H1 (cell line): ENCODE results near the gene TTC9. TPM values are rescaled to one million over a fixed set of nuclear protein-coding genes. Genes with fewer than 3 reads are reported as not detected.
A peak's percentile ranks its signal among the peaks of the same experiment; 100 is the strongest.

Source experiments
- CTCF ChIA-PET: fragments of 300-600 bp; sonication (Branson Sonifier 250); formaldehyde crosslinking; loops from one replicate; lab custom pipeline; 2021; ENCODE audit not compliant: partially characterized antibody; lab: Charles Lee
- POLR2A ChIA-PET: fragments of 300-600 bp; sonication (Branson Sonifier 250); formaldehyde crosslinking; loops from one replicate; lab custom pipeline; 2021; ENCODE audit warnings: inconsistent platforms; ENCODE audit not compliant: partially characterized antibody; lab: Charles Lee
- DNase-seq, 2 experiments: peaks; one replicate each; pipeline versions ENCODE4 v3.0.0 to v3.0.0-alpha.2; 2010 to 2022; ENCODE audit warnings: low spot score in 2 of 2, low read depth in 1 of 2, mixed read lengths in 1 of 2
- FAIRE-seq: peaks from 2 replicates; lab custom pipeline; 2011; peaks lifted over from hg19 to GRCh38; lab: Jason Lieb, UNC
- H2AFZ ChIP-seq: 2 replicates; pipeline ENCODE4 v1.8.1; 2012; ENCODE audit warnings: low read length, inconsistent platforms
- H2AK5ac ChIP-seq: 2 replicates; pipeline ENCODE4 v1.6.1; 2013; ENCODE audit warnings: low read depth, low read length
- H2BK120ac ChIP-seq: replicated peaks from 2 replicates; pipeline ENCODE3; 2013; ENCODE audit warnings: low read depth, low read length, inconsistent platforms
- H2BK12ac ChIP-seq: 2 replicates; pipeline ENCODE4 v1.6.1; 2013; ENCODE audit warnings: low read depth, low read length
- H2BK15ac ChIP-seq: 2 replicates; pipeline ENCODE4 v1.6.1; 2013; ENCODE audit warnings: low read length
- H2BK20ac ChIP-seq: 2 replicates; pipeline ENCODE4 v1.6.1; 2013; ENCODE audit warnings: low read length
- H2BK5ac ChIP-seq: 2 replicates; pipeline ENCODE4 v1.6.1; 2013; ENCODE audit warnings: low read depth, low read length
- H3K14ac ChIP-seq: 2 replicates; pipeline ENCODE4 v1.6.1; 2013; ENCODE audit warnings: inconsistent platforms; ENCODE audit not compliant: insufficient read length
- H3K18ac ChIP-seq: 2 replicates; pipeline ENCODE4 v1.6.1; 2013; ENCODE audit warnings: low read length; ENCODE audit errors: extremely low read depth
- H3K23ac ChIP-seq: 2 replicates; pipeline ENCODE4 v1.6.1; 2013; ENCODE audit warnings: inconsistent platforms; ENCODE audit not compliant: insufficient read length
- H3K23me2 ChIP-seq: 2 replicates; pipeline ENCODE4 v1.6.1; 2013; ENCODE audit warnings: low read depth, low read length
- H3K27ac ChIP-seq: 2 replicates; pipeline ENCODE4 v1.6.1; 2011; ENCODE audit warnings: low read depth, low read length, inconsistent platforms
- H3K27me3 ChIP-seq, 4 experiments: replicated peaks in 1 of 4; 1 replicate in 1 of 4; 2 replicates in 3 of 4; pipeline versions ENCODE4 v1.6.1 to v1.8.1; 2011 to 2013; ENCODE audit warnings: low read length in 3 of 4, mild to moderate bottlenecking in 3 of 4, inconsistent platforms in 2 of 4, mixed read lengths in 2 of 4, moderate library complexity in 1 of 4; ENCODE audit not compliant: control insufficient read depth in 3 of 4, insufficient read depth in 3 of 4; ENCODE audit errors: extremely low read depth in 1 of 4
- H3K36me3 ChIP-seq, 4 experiments: 2 replicates each; pipeline versions ENCODE4 v1.6.1 to v1.8.1; 2011 to 2013; ENCODE audit warnings: mild to moderate bottlenecking in 4 of 4, low read length in 3 of 4, moderate library complexity in 2 of 4, control low read depth in 1 of 4, inconsistent platforms in 1 of 4; ENCODE audit not compliant: insufficient read depth in 4 of 4, control insufficient read depth in 2 of 4
- H3K4ac ChIP-seq: replicated peaks from 2 replicates; pipeline ENCODE3; 2013; ENCODE audit warnings: low read length, low read depth, mixed read lengths, inconsistent platforms; ENCODE audit not compliant: insufficient read length
- H3K4me1 ChIP-seq, 4 experiments: replicated peaks in 1 of 4; 1 replicate in 1 of 4; 2 replicates in 3 of 4; pipeline versions ENCODE4 v1.6.1 to v1.8.1; 2011 to 2013; ENCODE audit warnings: low read length in 3 of 4, inconsistent platforms in 2 of 4, mixed read lengths in 1 of 4; ENCODE audit not compliant: insufficient read depth in 4 of 4, control insufficient read depth in 3 of 4
- H3K4me2 ChIP-seq, 2 experiments: 2 replicates each; pipeline versions ENCODE4 v1.6.1 to v1.8.1; 2011 to 2013; ENCODE audit warnings: low read depth in 2 of 2, low read length in 2 of 2, control low read depth in 1 of 2, inconsistent platforms in 1 of 2, mild to moderate bottlenecking in 1 of 2; ENCODE audit not compliant: insufficient read depth in 1 of 2
- H3K4me3 ChIP-seq, 4 experiments: fragments of 200-600, 300-600 bp in 1 of 4; sonication (generic), shearing (Covaris generic), sonication (Bioruptor Twin) in 1 of 4; 2 replicates each; pipeline versions ENCODE4 v1.5.1 to v1.8.1; 2011 to 2016; ENCODE audit warnings: low read length in 4 of 4, low read depth in 3 of 4, control low read depth in 2 of 4, inconsistent platforms in 2 of 4, mild to moderate bottlenecking in 2 of 4, mixed read lengths in 1 of 4, moderate library complexity in 1 of 4; ENCODE audit not compliant: insufficient read depth in 2 of 4; ENCODE audit errors: extremely low read depth in 1 of 4
- H3K56ac ChIP-seq: replicated peaks from 2 replicates; pipeline ENCODE3; 2013; ENCODE audit warnings: low read depth, mild to moderate bottlenecking, mixed read lengths, low read length, inconsistent platforms; ENCODE audit not compliant: insufficient read length
- H3K79me1 ChIP-seq: 2 replicates; pipeline ENCODE4 v1.6.1; 2013; ENCODE audit warnings: low read depth, low read length, control low read depth
- H3K79me2 ChIP-seq, 2 experiments: 2 replicates each; pipeline versions ENCODE4 v1.6.1 to v1.8.1; 2012 to 2013; ENCODE audit warnings: low read length in 2 of 2, mild to moderate bottlenecking in 2 of 2, inconsistent platforms in 1 of 2; ENCODE audit not compliant: insufficient read depth in 2 of 2, control insufficient read depth in 1 of 2
- H3K9ac ChIP-seq, 4 experiments: replicated peaks in 1 of 4; 1 replicate in 1 of 4; 2 replicates in 3 of 4; pipeline versions ENCODE4 v1.6.1 to v1.8.1; 2011 to 2013; ENCODE audit warnings: low read depth in 3 of 4, low read length in 3 of 4, control low read depth in 2 of 4, mild to moderate bottlenecking in 2 of 4, moderate library complexity in 2 of 4, inconsistent platforms in 1 of 4; ENCODE audit errors: extremely low read depth in 1 of 4
- H3K9me3 ChIP-seq, 2 experiments: 2 replicates each; pipeline versions ENCODE4 v1.6.1 to v1.8.1; 2012 to 2013; ENCODE audit warnings: mild to moderate bottlenecking in 2 of 2, moderate library complexity in 2 of 2, control low read depth in 1 of 2, inconsistent platforms in 1 of 2, low read depth in 1 of 2, low read length in 1 of 2, mixed read lengths in 1 of 2; ENCODE audit not compliant: insufficient read depth in 2 of 2
- H4K20me1 ChIP-seq, 2 experiments: replicated peaks in 1 of 2; 2 replicates each; pipeline versions ENCODE3 to v1.8.1; 2011 to 2013; ENCODE audit warnings: inconsistent platforms in 2 of 2, low read length in 2 of 2, mild to moderate bottlenecking in 1 of 2; ENCODE audit not compliant: insufficient read depth in 2 of 2, control insufficient read depth in 1 of 2
- H4K5ac ChIP-seq: 2 replicates; pipeline ENCODE4 v1.6.1; 2013; ENCODE audit warnings: low read length, low read depth, mixed read lengths, inconsistent platforms; ENCODE audit not compliant: insufficient read length
- H4K8ac ChIP-seq: 2 replicates; pipeline ENCODE4 v1.8.0; 2013; ENCODE audit warnings: mild to moderate bottlenecking, moderate library complexity, low read length, inconsistent platforms; ENCODE audit not compliant: insufficient read depth; ENCODE audit errors: extremely low read depth
- H4K91ac ChIP-seq: replicated peaks from 2 replicates; pipeline ENCODE3; 2013; ENCODE audit warnings: low read length, mixed read lengths, inconsistent platforms; ENCODE audit not compliant: insufficient read length
- BRCA1 ChIP-seq: IDR thresholded peaks from 2 replicates; pipeline ENCODE4 v1.6.1; 2012; ENCODE audit warnings: low read depth, low read length, improper control_type of control experiment
- CBX8 ChIP-seq: fragments of 300-800, 300-1000 bp; sonication (generic); IDR thresholded peaks from 2 replicates; pipeline ENCODE4 v1.7.1; 2016; ENCODE audit warnings: low read depth, low read length, borderline replicate concordance
- CEBPB ChIP-seq: IDR thresholded peaks from 2 replicates; pipeline ENCODE4 v1.6.1; 2012; ENCODE audit warnings: low read depth, low read length
- CHD1 ChIP-seq: IDR thresholded peaks from 2 replicates; pipeline ENCODE4 v1.6.1; 2012; ENCODE audit warnings: low read depth, low read length, improper control_type of control experiment
- E2F6 ChIP-seq: IDR thresholded peaks from 2 replicates; pipeline ENCODE4 v1.6.1; 2012; ENCODE audit warnings: inconsistent platforms
- EZH2 ChIP-seq: fragments of 200-600 bp; sonication (generic); IDR thresholded peaks from 2 replicates; pipeline ENCODE4 v1.7.1; 2012; ENCODE audit warnings: low read depth, mild to moderate bottlenecking, moderate library complexity, low read length, inconsistent platforms; ENCODE audit not compliant: severe bottlenecking
- GTF2F1 ChIP-seq: IDR thresholded peaks from 2 replicates; pipeline ENCODE4 v1.6.1; 2012; ENCODE audit warnings: low read depth, low read length, improper control_type of control experiment, borderline replicate concordance
- POLR2AphosphoS5 ChIP-seq: IDR thresholded peaks from 2 replicates; pipeline ENCODE4 v1.6.1; 2011; ENCODE audit warnings: low read depth, low read length
- POU5F1 ChIP-seq: IDR thresholded peaks from 2 replicates; pipeline ENCODE4 v1.6.1; 2011; ENCODE audit warnings: low read depth, mild to moderate bottlenecking, low read length, moderate library complexity
- USF2 ChIP-seq: IDR thresholded peaks from 2 replicates; pipeline ENCODE4 v1.6.1; 2011; ENCODE audit warnings: low read length, improper control_type of control experiment
- WGBS, 2 experiments: shearing (Covaris generic) in 1 of 2; methylation state at CpG; one replicate each; pipeline versions ENCODE4 v1.1.6 to v1.1.7; 2013 to 2015; ENCODE audit warnings: low lambda C conversion rate in 2 of 2, mixed read lengths in 2 of 2, inconsistent platforms in 1 of 2, low coverage in 1 of 2, missing lambda C conversion rate in 1 of 2; ENCODE audit not compliant: insufficient replicate concordance in 2 of 2, insufficient coverage in 1 of 2, insufficient read length in 1 of 2; ENCODE audit errors: extremely low coverage in 1 of 2, missing lambda C conversion rate in 1 of 2; 5-methylcytosine and 5-hydroxymethylcytosine counted together
- polyA plus RNA-seq, 7 experiments: library from polyadenylated mRNA; depleted of rRNA in 3 of 7; stranded (reverse) in 5 of 7; unstranded in 2 of 7; fragments of >200 nt in 5 of 7; fragments of 200-250 nt in 2 of 7; gene quantifications; 1 replicate in 5 of 7; 2 replicates in 1 of 7; 4 replicates in 1 of 7; pipeline versions ENCODE4 v1.2.1 to v1.2.3, GENCODE V29; 2011 to 2013; ENCODE audit warnings: missing spikeins in 2 of 7, mixed read lengths in 2 of 7
- total RNA-seq: library from RNA; stranded (reverse); fragmentation: NEBNext Ultra II Directional; extraction: Animal tissue kit (Norgen Biotek cat#: 25700); gene quantifications from 2 replicates; pipeline ENCODE4 v1.2.1, GENCODE V29; 2021

TTC9 gene
- total and polyA plus RNA-seq, 2 of the 8 experiments (the other 6 are each of a cell fraction or from before 2014, with no cell fraction given): 21.0 to 29.5 TPM

DNA sequence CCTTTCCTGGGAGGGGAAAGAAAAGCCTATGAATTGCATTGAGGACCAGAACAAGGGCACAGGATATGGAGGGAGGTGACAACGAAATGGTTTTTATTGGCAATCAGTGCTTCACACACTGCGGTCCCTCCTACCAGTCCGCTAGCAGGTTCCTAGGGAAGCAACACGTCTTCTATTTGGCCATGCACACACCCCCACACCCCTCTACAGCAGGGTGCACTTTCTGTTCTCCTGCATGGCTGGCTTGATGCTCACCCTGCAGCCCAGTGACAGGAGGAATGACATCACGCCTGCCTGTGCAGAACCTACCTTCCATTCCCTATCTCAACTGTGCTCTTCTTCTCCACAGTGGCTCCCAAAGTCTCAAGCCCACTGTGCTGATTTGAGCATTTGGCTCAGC is 57.9 kb downstream of the TTC9 start:
- Histone ChIP-seq H2AFZ (no peak overlapping the region), H4K5ac (no peak overlapping the region), H3K27me3 (no peaks in the 10 kb centered on the region), H2BK12ac (peak overlapping the region; percentile 76; the same call in 1 of the 2 replicates), H3K4me2 (no peak overlapping the region), H2AK5ac (peak overlapping the region; percentile 88; the same call in 1 of the 2 replicates), H3K79me2 (no peaks in the 10 kb centered on the region), H3K79me1 (no peaks in the 10 kb centered on the region), H3K4ac (no peak overlapping the region), H2BK5ac (0 out of 2 replicates have a peak overlapping the region, but pooled peaks have one; percentile 19), H3K18ac (no peak overlapping the region), H2BK120ac (no peak overlapping the region), H3K4me1 (peaks cover 0 to 5% (median 1%) of the 10 kb centered on the region in 4 experiments; a peak in 3 of 7 replicates), H3K23me2 (no peaks in the 10 kb centered on the region), H3K36me3 (no peaks in the 10 kb centered on the region), H3K9me3 (no peaks in the 10 kb centered on the region), H2BK15ac (peak overlapping the region; percentile 67; the same call in 1 of the 2 replicates), H3K14ac (no peak overlapping the region), H4K20me1 (no peaks in the 10 kb centered on the region), H3K56ac (no peak overlapping the region), H4K91ac (peak overlapping the region; percentile 26), H2BK20ac (peak overlapping the region; percentile 95), H3K27ac (no peak overlapping the region), H3K23ac (no peak overlapping the region), H3K4me3 (no peak overlapping the region), H3K9ac (no peak overlapping the region), H4K8ac (no peak overlapping the region)
- CTCF ChIA-PET: interaction anchor here (0.6 to 2.4 kb wide), 2 partner anchors 21 to 122 kb away, joined by 3 to 5 read pairs; no protein-coding TSS in a partner anchor
- DNase-seq (no peak), FAIRE-seq (no peak)
- POLR2A ChIA-PET: interaction anchor here (7.6 kb wide), 1 partner anchor 10 kb away, joined by 43 read pairs; no protein-coding TSS in a partner anchor
- WGBS, 2 experiments: 92% methylated on average over 5 of the region's 5 CpGs; no CpG with 5 or more reads in 1 of the 2 experiments
- no peak for TF ChIP-seq USF2
- no peak for TF ChIP-seq POLR2AphosphoS5
- no peak for TF ChIP-seq E2F6
- no peak for TF ChIP-seq POU5F1
- TF ChIP-seq CEBPB: no peak
- TF ChIP-seq CHD1: no peak
- no peak for TF ChIP-seq EZH2
- no peak for TF ChIP-seq CBX8
- no peak for TF ChIP-seq GTF2F1
- TF ChIP-seq BRCA1: no peak
